ENCODE measurements around the gene IL37.

The IL37 gene, protein sequence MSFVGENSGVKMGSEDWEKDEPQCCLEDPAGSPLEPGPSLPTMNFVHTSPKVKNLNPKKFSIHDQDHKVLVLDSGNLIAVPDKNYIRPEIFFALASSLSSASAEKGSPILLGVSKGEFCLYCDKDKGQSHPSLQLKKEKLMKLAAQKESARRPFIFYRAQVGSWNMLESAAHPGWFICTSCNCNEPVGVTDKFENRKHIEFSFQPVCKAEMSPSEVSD

DNA sequence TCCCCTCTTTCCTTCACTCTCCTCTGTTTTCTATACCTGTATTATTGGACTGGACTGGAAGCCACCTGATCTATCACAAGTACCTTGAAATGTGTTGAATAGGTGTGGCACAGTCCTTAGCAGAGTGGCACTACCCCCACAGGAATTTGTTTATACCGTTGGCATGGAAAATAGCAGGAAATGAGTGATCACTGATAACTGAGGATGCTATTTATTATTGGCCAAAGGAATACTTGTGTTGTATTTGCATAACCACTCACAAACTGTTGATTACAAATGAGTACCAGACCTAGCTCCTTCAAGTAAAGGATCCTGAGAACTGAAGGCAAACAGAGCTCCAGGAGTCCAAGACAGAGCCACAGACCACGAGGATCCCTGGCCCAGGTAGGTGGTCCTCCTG is at the start of gene IL37:
Gene IL37 (plus strand): TSS at position 301 of the 400 bp plus-strand sequence. CDS start 1,848 bp downstream, outside the sequence.
- DNase-seq (ENCODE audit: low read depth): no peak

DNA sequence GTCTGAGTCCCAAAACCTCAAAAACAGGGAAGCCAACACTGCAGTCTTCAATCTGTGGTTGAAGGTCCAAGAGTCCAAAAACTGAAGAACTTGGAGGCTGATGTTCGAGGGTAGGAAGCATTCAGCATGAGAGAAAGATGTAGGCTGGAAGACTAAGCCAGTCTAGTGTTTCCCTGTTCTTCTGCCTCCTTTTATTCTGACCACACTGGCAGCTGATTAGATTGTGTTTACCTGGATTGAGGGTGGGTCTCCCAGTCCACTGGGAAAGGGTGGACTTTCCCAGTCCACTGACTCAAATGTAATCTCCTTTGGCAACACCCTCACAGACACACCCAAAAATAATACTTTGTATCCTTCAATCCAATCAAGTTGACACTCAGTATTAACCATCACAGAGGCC is 46.9 kb upstream of the IL37 start:
- DNase-seq (ENCODE audit: low read depth): no peak

DNA sequence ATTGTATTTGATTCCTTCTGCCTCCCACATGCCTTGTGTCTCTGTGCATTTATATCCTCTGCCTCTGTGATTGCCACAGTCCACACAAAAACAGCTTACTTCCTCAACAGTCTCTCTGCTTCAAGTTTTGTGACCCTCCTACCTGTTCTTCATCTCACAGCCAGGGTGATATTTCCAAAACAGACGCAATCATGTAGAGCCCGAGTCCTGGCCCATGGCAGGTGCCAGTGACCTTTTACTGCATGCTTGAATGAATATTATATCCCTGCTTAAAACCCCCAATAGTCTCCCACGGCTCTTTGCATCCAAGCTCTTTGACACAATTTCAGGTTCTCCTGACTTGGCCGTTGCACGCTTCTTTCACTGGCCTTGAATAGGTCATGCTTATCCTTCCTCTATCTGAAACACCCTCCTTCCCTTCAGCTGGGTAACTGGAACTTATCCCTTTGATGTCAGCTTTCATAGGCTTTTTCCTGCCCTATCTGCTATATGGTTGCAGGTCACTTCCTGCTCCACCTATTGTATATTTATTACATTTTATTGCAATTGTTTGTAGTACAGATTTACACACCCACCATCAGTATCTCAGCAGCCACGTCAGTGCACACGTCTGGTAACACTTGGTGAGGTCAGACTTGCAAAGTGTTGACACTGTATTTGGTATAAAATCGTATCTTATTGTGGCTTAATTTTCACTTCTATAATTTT is 44.7 kb upstream of the IL37 start:
- DNase-seq (ENCODE audit: low read depth): no peak

DNA sequence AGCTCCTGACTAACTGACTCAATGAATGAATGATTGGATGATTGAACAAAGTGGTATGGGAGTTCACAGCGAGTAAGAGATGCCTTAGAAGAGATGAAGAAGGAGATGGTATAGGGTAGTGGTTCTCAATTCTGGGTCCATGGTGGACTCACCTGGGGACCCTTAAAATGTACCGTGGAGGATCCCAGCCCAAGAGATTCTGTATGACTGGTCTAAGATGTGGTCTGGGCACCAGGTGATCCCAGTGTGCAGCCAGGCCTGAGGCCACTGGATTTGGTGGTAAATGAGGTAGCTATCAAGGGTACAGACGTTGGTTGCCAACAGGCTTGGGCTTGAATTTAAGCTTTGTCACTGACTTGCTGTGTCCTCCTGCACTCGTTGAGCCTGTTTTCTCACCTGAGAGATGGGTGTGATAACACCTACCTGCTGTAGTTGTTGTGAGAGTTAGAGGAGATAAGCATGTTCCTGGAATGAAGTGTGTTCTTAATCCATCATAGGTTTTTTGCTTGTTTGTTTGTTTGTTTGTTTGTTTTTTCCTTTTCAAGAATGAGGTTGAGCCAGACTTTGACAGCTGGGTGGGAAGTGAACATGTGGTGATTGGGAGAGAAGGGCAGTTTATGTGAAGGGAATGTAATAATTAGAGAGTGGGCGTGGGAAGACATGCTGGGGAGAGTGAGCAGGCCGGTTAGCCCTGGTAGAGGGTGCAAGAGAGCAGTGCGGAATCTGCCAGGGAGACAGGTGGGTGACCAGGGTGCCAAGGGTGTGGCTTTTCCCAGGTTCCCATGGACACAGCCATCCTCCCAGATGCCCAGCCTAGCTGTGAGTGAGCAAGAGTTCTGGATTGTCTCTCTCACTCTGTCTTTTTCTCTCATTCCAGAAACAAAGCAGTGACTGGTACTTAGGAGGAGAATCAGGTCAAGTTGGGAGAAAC is 43.0 kb upstream of the IL37 start:
- DNase-seq (ENCODE audit: low read depth): no peak

DNA sequence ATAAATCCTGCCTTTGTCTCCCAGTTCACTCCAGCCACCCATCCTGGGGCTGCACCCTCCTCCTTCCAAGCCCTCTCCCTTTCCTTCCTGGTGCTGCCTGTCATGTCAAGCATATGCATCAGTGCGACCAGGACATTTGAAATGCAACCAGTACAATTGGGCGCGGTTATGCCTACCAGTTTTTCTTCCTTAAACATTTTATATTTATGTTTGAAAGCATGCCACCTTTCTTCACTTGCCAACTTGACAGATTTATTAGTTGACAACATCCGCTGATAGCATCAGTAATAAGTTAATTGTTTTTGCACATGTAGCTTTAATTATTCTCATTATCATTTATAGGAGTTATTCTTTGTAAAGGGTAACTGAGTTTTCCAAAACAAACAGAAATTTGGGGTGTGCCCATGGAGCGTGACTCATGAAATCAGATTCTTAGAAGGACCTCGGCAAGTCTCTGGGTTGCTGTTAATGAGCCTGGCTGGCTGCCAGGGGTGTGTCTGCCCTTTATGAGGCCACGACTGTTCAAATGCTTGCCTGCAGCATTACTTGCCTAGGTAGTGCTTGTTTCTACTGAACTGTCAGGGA is 41.6 kb upstream of the IL37 start:
- DNase-seq (ENCODE audit: low read depth): no peak

DNA sequence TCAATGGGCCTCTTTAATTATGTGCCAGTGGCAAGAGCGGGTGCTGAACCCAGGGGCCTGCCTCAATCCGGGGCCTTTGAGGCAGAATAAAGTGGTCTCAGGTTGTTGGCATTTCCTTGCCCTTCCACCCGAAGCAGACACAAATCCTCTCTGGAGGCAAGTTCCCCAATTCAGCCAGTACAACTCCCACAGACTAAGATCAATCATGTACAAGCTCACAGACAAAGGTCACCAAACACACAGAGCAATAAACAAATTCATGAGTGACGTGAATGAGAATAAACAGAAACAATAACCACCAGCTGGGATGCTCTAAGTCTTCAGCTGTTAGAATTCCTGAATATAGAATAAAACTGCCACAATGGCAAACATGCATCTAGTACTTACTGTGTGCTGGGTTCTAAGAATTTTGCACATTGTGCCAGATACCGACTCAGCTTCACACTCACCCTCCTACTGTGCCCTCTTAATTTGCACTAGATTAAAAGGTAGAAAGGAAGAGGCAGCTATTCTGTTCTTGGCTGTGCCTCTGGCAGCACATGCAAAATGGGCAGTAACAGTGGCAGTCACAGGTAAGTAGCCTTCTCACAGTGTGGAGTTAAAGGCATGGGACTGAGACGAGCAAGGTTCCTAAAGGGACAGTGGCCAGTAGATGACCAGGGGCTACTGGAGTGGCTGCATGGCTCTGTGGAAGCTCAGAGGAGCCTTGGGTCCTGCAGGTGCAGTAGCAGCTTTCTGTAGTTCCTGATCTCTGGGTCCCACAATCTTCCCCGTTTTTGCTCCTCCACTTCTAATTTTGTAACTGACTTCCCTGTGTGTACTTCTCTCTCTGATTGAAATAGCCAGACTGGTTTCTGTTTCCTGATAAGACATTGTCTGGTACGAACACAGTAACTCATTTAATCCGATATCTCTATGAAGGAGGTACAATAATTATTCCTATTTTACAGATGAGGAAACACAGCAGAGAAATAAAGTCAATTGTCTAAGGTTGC is 39.8 kb upstream of the IL37 start:
- DNase-seq (ENCODE audit: low read depth): no peak

DNA sequence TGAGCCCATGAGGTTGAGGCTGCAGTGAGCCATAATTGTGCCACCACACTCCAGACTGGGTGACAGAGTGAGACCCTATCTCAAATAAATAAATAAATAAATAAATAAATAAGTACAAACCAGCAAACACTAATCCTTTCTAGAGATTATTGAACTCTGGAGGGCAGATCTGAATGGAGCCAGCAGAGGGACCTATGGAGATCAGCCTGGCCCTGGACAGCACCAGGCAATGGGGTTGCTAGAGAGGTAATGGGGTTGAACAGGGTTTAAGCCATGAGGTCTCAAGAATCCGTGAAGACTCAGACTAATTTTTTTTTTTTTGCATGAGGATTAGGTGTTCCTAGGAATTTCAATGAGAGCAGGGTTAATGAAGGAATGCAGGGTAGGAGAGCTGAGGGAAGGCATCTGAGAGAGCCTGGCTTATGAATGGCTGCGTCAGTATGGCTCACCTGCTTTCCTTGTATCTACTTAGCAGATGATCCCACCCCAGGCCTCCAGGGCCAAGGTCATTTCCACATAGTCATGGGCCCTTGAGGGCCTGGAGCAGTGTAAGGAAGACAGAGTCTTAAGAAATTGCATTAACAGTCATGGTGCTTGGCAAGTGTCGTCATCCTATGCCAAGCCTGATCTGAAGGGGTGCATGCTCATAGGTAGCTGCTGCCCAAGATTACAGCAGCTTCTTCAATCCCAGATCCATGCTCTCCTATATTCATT is 34.6 kb upstream of the IL37 start:
- DNase-seq (ENCODE audit: low read depth): no peak

DNA sequence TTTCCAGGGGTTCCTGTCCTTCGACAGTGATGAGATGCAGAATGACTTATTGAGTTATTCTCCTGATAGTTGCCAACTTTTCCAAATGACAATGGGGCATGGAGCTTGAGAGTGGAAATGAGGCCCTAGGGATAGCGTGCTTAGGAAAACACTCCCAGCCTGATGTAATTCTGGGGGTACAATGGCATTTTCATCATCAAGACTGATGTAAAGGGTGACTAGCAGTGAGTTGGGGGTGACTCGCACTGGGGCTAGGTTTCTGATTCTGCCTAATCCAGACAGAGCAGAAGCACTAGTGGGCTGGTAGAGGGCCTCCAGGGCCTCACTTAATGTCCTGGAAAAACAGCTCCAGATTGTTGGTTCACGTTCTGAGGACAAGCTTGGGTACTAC is 34.0 kb upstream of the IL37 start:
- no peak for DNase-seq (ENCODE audit: low read depth)

DNA sequence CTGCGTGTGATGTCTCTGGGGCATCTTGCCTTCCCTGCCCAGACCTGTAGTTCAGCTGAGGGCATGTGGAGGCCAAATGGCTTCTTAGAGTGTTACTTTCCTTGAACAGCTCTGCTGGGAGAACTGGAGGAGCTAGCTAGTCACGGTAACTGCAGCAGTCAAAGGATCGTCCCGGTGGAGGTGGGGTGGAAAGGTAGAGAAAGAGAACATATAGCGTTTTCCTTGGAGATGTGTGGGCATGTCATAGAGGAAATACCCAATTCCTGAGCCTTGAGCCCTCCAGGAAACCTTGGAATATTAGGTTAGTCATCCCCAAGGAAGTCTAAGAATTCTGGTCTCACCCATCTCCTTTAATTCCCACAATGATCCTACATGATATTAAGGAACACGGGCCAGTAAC is 33.5 kb upstream of the IL37 start:
- DNase-seq (ENCODE audit: low read depth): no peak

DNA sequence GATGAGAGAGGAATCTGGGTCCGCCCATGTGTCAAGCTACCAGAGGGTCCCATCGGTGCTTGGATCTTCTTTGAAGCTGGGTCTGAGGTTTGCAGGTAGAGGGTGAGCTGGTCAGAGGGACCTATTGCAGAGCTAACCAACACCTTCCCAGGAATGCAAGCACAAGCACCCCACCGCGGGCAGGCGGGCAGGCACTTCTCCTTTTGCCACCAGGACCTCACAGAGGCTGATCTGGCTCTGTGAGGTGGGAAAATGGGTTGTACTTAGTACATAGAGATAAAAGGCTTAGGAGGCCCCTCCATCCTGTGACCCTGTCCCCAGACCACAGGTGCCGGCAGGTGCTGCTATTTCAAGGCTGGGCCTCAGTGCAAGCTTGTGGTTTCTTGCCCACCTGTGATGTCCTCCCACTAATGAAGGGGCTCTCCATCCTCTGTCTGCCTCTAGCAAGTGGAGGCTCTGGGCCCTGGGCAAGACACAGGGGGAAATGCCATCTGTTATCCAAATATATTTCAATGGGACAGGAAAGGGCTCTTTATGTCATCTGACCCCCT is 31.4 kb upstream of the IL37 start:
- DNase-seq (ENCODE audit: low read depth): no peak

DNA sequence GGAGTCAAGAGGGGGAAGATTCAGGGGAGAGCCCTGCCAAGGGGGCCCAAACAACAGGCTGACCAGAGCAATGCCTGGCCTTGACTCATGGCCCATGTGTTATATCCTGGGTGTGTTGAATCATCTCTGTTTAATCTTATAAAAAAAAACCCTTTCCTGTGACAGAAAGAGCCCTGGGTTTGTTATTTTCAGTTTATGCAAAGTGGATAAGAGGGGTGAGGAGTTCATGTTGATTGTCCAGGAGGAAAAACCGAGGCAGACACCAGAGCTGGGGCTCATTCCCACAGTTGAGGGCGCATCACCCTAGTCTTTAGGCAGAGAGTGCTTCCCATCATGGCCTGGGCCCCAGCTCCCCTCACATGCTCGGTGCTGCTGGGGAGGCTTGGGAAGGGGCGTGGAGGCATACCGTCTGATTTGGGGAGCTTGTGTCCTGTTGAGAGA is 30.9 kb upstream of the IL37 start:
- DNase-seq (ENCODE audit: low read depth): no peak

DNA sequence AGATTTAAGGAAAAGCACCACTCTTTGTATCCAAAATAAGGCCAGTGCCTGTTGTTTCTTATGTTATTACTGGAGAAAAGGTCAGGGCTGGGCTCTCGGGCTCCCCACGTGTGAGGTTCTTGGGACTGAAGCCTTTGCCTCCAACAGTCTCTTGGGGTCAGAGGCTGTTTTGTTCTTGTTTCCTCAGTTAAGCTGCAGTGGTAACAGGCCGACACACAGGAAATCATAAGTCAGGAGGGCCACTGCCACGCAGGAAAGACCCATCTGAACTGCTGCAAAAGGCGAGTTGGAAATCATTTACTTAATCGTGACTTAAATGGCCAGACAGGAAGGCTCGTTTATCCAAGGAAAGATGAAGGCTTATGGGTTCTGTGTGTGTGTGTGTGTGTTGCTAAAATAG is 30.3 kb upstream of the IL37 start:
- no peak for DNase-seq (ENCODE audit: low read depth)

DNA sequence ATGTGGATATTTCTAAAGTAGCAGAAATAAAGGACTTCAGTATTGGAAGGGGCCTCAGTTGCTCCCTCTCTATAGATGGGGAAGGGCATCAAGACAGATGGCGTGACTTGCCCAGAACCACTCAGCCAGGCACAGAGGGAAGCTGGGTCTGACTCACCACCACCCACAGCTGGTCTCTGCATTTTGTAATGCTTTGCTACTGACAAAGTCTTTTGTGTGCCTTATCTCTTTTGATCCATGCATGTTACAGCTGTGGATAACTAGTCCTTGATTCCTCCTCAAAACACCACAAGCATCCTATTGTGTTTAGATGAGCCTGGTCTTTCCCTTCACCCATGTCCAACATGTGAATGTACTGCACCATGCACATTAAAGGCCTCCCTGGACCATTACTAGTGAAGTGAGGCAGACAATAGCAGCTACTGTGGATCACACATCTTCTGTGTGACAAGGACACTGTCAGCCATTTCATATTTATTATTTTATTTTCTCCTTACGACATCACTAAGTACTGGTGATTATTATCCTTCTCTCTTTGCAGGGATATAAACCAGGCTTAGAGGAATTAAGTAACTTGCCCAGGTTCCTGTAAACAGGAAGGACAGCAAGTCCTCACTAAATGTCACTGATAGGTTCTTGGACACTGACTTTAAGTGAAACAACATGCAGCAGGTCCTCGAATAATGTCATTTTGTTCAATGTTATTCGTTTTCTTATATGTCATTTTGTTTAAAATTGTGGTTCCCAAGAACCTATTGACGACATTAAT is 29.6 kb upstream of the IL37 start:
- peak; percentile 29 for DNase-seq (ENCODE audit: low read depth)

DNA sequence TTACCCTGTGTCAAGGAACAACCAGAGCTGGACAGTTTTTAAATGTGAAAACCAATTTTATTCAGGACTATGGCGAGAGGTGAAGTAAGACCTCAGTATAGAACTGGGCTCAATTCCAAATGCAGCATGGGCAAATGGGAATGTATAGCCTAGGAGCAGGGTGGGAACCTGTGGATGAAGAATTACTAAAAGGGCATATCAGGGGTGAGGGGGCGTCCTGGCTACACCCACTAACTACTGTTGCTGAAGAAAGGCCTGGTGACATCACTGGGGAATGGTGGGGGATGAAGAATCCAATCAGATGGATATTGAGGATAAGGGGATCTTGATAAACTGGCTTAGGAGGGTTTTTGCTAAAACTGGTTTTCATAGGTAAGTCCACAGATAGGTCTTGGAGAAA is 27.3 kb upstream of the IL37 start:
- no peak for DNase-seq (ENCODE audit: low read depth)

DNA sequence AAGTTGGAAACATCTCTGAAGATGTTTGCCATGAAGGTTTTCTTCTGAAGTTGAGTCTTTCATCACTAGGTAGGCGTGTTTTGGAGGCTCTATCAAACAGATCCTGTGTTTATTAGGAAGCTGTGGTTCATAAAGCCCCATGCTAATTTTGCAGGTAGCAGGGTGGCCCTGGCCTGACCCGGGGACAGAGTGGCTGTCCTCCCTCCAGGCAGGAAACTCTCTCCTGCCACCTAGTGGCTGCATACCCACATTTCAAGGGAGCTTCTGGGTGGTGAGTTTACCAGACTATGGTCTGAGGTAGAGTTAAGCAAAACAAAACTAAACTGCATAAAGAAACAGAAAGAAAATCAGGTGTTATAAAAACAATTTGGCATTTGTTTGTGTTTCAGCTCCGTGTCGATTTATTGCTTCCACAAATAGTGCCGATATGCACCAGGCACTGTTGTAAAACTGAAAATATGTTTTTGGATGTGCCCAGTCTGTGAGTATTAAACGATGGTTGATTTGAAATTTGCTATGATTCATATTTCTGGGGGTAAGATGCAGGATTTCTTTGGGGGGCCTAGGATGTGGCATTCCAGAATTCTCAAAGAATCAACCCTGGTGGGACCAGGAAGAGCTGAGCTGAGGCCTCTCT is 26.0 kb upstream of the IL37 start:
- DNase-seq (ENCODE audit: low read depth): peak; percentile 70

DNA sequence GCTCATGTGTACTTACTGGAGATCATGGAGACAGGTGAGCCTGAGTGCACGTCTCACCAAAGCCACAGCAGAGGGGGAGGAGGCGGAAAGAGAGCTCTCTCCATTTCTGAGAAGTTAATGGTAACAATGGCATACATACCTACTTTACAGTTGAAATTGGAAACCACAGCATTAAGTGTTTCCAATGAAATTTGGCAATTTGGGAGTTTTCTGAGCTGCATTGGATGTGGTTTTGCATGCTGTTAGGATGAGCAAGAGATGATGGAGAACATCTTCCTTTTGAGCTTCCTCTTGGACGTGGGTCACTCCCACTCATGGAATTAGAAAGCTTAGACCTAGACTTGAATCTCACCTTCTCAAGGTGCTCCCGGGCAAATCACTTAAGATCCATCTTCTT is 25.5 kb upstream of the IL37 start:
- DNase-seq (ENCODE audit: low read depth): no peak

DNA sequence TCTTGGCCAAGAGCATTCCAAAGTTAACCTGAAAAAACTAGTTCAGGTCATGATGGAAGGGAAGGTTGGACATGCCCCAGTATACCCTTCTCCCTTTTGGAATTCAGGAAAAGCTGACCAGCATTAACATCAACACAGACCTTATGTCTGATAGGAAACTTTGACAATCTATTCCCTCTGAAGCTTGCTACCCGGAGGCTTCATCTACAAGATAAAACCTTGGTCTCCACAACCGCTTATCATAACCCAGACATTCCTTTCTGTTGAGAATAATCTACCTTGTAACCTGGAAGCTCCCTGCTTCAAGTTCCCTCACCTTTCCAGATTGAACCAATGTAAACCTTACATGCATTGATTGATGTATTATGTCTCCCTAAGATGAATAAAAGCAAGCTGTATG is 24.7 kb upstream of the IL37 start:
- DNase-seq (ENCODE audit: low read depth): no peak

DNA sequence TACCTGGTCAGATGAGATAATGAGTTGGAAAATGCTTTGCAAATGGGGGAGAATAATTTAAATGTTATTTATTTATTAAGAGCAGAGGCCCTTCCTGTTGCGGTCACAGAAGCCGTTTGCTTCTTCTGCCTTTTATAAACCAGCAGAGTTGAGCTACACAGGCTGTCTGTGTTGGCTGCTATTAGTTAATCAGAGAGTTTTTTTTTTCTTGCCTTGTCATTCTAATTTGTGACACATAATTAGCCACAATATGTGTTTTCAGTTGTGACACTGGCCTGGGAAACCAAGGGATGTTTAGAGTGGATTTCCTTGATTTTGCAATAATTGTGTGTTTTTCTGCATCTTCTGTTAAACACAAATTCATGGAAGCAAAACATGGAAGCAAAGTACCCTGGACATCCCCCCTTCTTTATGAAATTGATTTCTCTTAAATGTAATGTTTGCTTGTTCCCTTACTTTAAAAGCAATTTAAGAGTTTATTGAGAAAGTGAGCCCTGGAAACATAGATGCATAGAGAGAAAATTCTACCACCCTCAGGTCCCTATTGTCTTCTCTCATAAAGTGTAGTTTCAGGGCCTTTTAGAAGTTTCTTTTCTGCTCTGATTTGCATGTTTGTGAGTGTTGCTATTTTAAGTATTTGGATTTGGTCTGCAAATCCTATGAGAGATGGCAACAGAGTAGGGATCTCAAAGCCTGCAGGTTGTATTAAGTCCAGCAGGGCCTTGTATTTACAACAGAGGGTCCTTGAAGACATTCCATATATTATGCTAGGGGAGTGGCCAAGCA is 22.8 kb upstream of the IL37 start:
- no peak for DNase-seq (ENCODE audit: low read depth)

Measured in activated T-cell treated with anti-CD3 and anti-CD28 coated beads for 24 hours (primary cell).